ENCODE data around the gene CAMK2G.
"Not testable (repeated sequence)": the region's sequence is repeated elsewhere in the genome, so short reads cannot be mapped to it uniquely, and the experiment has no call there.

CAMK2G gene

GRCh38 chr10:73874267-73875138, at the start of gene CAMK2G:
CAMK2G (minus strand) TSS chr10:73874555; CDS start chr10:73874461, 94 bp downstream.
- peak; percentile 67 for DNase-seq (ENCODE audit: low spot score)

- DNase-seq (ENCODE audit: low spot score) = no peak
These were observed 48.4 kb upstream of the CAMK2G start for GRCh38 chr10:73922864-73923133.

GRCh38 chr10:73922007-73922863, 47.9 kb upstream of the CAMK2G start:
- DNase-seq (ENCODE audit: low spot score) = no peak

GRCh38 chr10:73920089-73920488, 45.7 kb upstream of the CAMK2G start:
- peak; percentile 41 for DNase-seq (ENCODE audit: low spot score)

GRCh38 chr10:73919481-73919880, 45.1 kb upstream of the CAMK2G start:
- not testable (repeated sequence) for DNase-seq (ENCODE audit: low spot score)

- no peak for DNase-seq (ENCODE audit: low spot score)
These were observed 43.4 kb upstream of the CAMK2G start for GRCh38 chr10:73917566-73918305.

- DNase-seq (ENCODE audit: low spot score) = no peak
These were observed 42.6 kb upstream of the CAMK2G start for GRCh38 chr10:73916761-73917470.

- no peak for DNase-seq (ENCODE audit: low spot score)
These were observed 41.0 kb upstream of the CAMK2G start for GRCh38 chr10:73915206-73915851.

GRCh38 chr10:73914036-73914435, 39.7 kb upstream of the CAMK2G start:
- no peak for DNase-seq (ENCODE audit: low spot score)

GRCh38 chr10:73911553-73912004, 37.2 kb upstream of the CAMK2G start:
- no peak for DNase-seq (ENCODE audit: low spot score)

- no peak for DNase-seq (ENCODE audit: low spot score)
These were observed 36.6 kb upstream of the CAMK2G start, which contains the start of gene PLAU for GRCh38 chr10:73910764-73911552. PLAU (plus strand) TSS chr10:73911132; CDS start chr10:73911556, 424 bp downstream.

- DNase-seq (ENCODE audit: low spot score) = no peak
These were observed 36.0 kb upstream of the CAMK2G start for GRCh38 chr10:73910401-73910763.

- DNase-seq (ENCODE audit: low spot score) = no peak
These were observed 35.3 kb upstream of the CAMK2G start for GRCh38 chr10:73909540-73910115.

- DNase-seq (ENCODE audit: low spot score) = no peak
These were observed 34.6 kb upstream of the CAMK2G start for GRCh38 chr10:73908853-73909539.

- no peak for DNase-seq (ENCODE audit: low spot score)
These were observed 33.6 kb upstream of the CAMK2G start for GRCh38 chr10:73907841-73908517.

GRCh38 chr10:73906524-73907447, 32.4 kb upstream of the CAMK2G start:
- DNase-seq (ENCODE audit: low spot score) = no peak

- DNase-seq (ENCODE audit: low spot score) = no peak
These were observed 31.1 kb upstream of the CAMK2G start for GRCh38 chr10:73905256-73906020.

Measured in globus pallidus (tissue), 1 donor.